IMR-90 (cell line): ENCODE results near the gene CDC42EP4. TPM values are rescaled to one million over a fixed set of nuclear protein-coding genes. Genes with fewer than 3 reads are reported as not detected.
"Not testable (repeated sequence)": the region's sequence is repeated elsewhere in the genome, so short reads cannot be mapped to it uniquely, and the experiment has no call there.

Source experiments
- ATAC-seq: fragments of 200-7000 bp; cut with Tn5 transposase; 2 replicates; pipeline ENCODE4 v1.9.1; 2020; ENCODE audit warnings: low read depth, mild to moderate bottlenecking, moderate library complexity
- BruUV-seq: library from RNA; stranded (reverse); fragments of 400-500 nt; replicated peaks from 2 replicates; lab custom pipeline; 2021; lab: Mats Ljungman, UMichigan
- CTCF ChIA-PET: fragments of 300-600 bp; formaldehyde crosslinking; extraction: SDS; loops from one replicate; lab custom pipeline; 2021; ENCODE audit warnings: antibody characterized with exemption; lab: Yijun Ruan, JAX
- POLR2A ChIA-PET: fragments of 300-600 bp; sonication (Branson Sonifier 250); formaldehyde crosslinking; loops from one replicate; lab custom pipeline; 2022; ENCODE audit warnings: antibody characterized with exemption; ENCODE audit not compliant: unreplicated experiment; lab: Charles Lee
- DNase-seq: peaks from one replicate; pipeline ENCODE4 v3.0.0; 2013
- H2AFZ ChIP-seq: replicated peaks from 2 replicates; pipeline ENCODE3; 2013; ENCODE audit warnings: low read length, mild to moderate bottlenecking; ENCODE audit not compliant: poor library complexity
- H2AK5ac ChIP-seq: 2 replicates; pipeline ENCODE4 v1.6.1; 2013; ENCODE audit warnings: low read depth, low read length, inconsistent platforms
- H2AK9ac ChIP-seq: replicated peaks from 2 replicates; pipeline ENCODE3; 2013; ENCODE audit warnings: mild to moderate bottlenecking, low read depth, low read length, moderate library complexity; ENCODE audit not compliant: poor library complexity
- H2BK120ac ChIP-seq: 2 replicates; pipeline ENCODE4 v1.6.1; 2013; ENCODE audit warnings: low read depth, low read length, inconsistent platforms
- H2BK15ac ChIP-seq: 3 replicates; pipeline ENCODE4 v1.6.1; 2013; ENCODE audit warnings: low read depth, low read length, inconsistent platforms
- H2BK20ac ChIP-seq: 2 replicates; pipeline ENCODE4 v1.6.1; 2013; ENCODE audit warnings: low read depth, mild to moderate bottlenecking, inconsistent platforms, low read length, moderate library complexity
- H2BK5ac ChIP-seq: 2 replicates; pipeline ENCODE4 v1.6.1; 2013; ENCODE audit warnings: mild to moderate bottlenecking, low read depth, low read length, inconsistent platforms; ENCODE audit not compliant: poor library complexity, severe bottlenecking
- H3K14ac ChIP-seq: replicated peaks from 2 replicates; pipeline ENCODE4 v1.6.1; 2013; ENCODE audit warnings: low read depth, low read length, inconsistent platforms
- H3K18ac ChIP-seq: 2 replicates; pipeline ENCODE4 v1.6.1; 2013; ENCODE audit warnings: low read depth, low read length, control low read depth
- H3K23ac ChIP-seq: 2 replicates; pipeline ENCODE4 v1.6.1; 2013; ENCODE audit warnings: low read depth, low read length, inconsistent platforms
- H3K27ac ChIP-seq: 2 replicates; pipeline ENCODE4 v1.5.1; 2013; ENCODE audit warnings: mild to moderate bottlenecking, control low read depth, low read length; ENCODE audit not compliant: insufficient read depth
- H3K27me3 ChIP-seq: 2 replicates; pipeline ENCODE4 v1.6.1; 2013; ENCODE audit warnings: low read length; ENCODE audit not compliant: control insufficient read depth, insufficient read depth
- H3K36me3 ChIP-seq: 2 replicates; pipeline ENCODE4 v1.6.1; 2013; ENCODE audit warnings: low read length, mixed read lengths; ENCODE audit not compliant: control insufficient read depth, insufficient read depth
- H3K4ac ChIP-seq: 2 replicates; pipeline ENCODE4 v1.6.1; 2013; ENCODE audit warnings: low read depth, low read length, inconsistent platforms
- H3K4me1 ChIP-seq: 2 replicates; pipeline ENCODE4 v1.6.1; 2013; ENCODE audit warnings: low read length, mixed read lengths; ENCODE audit not compliant: control insufficient read depth, insufficient read depth
- H3K4me2 ChIP-seq: 2 replicates; pipeline ENCODE4 v1.6.1; 2013; ENCODE audit warnings: low read depth, mild to moderate bottlenecking, control low read depth, low read length, moderate library complexity
- H3K4me3 ChIP-seq: 2 replicates; pipeline ENCODE4 v1.5.1; 2013; ENCODE audit warnings: low read depth, mild to moderate bottlenecking, control low read depth, low read length, moderate library complexity; ENCODE audit not compliant: insufficient read depth
- H3K56ac ChIP-seq: 2 replicates; pipeline ENCODE4 v1.6.1; 2013; ENCODE audit warnings: low read length, inconsistent platforms; ENCODE audit not compliant: insufficient read depth; ENCODE audit errors: extremely low read depth
- H3K79me1 ChIP-seq, 2 experiments: 2 replicates each; pipeline ENCODE4 v1.6.1; 2013; ENCODE audit warnings: low read length in 2 of 2, inconsistent platforms in 1 of 2, low read depth in 1 of 2
- H3K9ac ChIP-seq: 2 replicates; pipeline ENCODE4 v1.6.1; 2013; ENCODE audit warnings: low read depth, low read length, control low read depth
- H3K9me1 ChIP-seq: 2 replicates; pipeline ENCODE4 v1.6.1; 2013; ENCODE audit warnings: low read length, inconsistent platforms; ENCODE audit not compliant: insufficient read depth
- H3K9me3 ChIP-seq: 2 replicates; pipeline ENCODE4 v1.6.1; 2013; ENCODE audit warnings: low read length; ENCODE audit not compliant: control insufficient read depth, insufficient read depth
- H4K20me1 ChIP-seq: 2 replicates; pipeline ENCODE4 v1.6.1; 2013; ENCODE audit warnings: low read length, inconsistent platforms; ENCODE audit not compliant: insufficient read depth
- H4K5ac ChIP-seq: 2 replicates; pipeline ENCODE4 v1.6.1; 2013; ENCODE audit warnings: mild to moderate bottlenecking, low read depth, low read length, control low read depth
- H4K8ac ChIP-seq, 2 experiments: 2 replicates each; pipeline ENCODE4 v1.6.1; 2013; ENCODE audit warnings: low read depth in 2 of 2, low read length in 2 of 2, control low read depth in 1 of 2, inconsistent platforms in 1 of 2
- H4K91ac ChIP-seq: 2 replicates; pipeline ENCODE4 v1.6.1; 2013; ENCODE audit warnings: low read depth, low read length, inconsistent platforms; ENCODE audit not compliant: insufficient read depth
- BHLHE40 ChIP-seq: fragments of 150-350 bp; IDR thresholded peaks from 2 replicates; pipeline ENCODE4 v1.6.1; 2016; ENCODE audit warnings: mild to moderate bottlenecking, low read depth, low read length
- CHD1 ChIP-seq: IDR thresholded peaks from 2 replicates; pipeline ENCODE4 v1.6.1; 2012; ENCODE audit warnings: low read depth, low read length, improper control_type of control experiment
- FOS ChIP-seq: fragments of 150-350 bp; IDR thresholded peaks from 2 replicates; pipeline ENCODE4 v1.6.1; 2016; ENCODE audit warnings: low read depth, low read length
- MAFK ChIP-seq: IDR thresholded peaks from 2 replicates; pipeline ENCODE4 v1.6.1; 2012; ENCODE audit warnings: low read depth, low read length, improper control_type of control experiment
- NFE2L2 ChIP-seq: fragments of 150-350 bp; IDR thresholded peaks from 2 replicates; pipeline ENCODE4 v1.6.1; 2016; ENCODE audit warnings: low read depth, mild to moderate bottlenecking, low read length
- POLR2A ChIP-seq: IDR thresholded peaks from 2 replicates; pipeline ENCODE4 v1.6.1; 2012; ENCODE audit warnings: mild to moderate bottlenecking, low read depth, low read length
- RCOR1 ChIP-seq: IDR thresholded peaks from 2 replicates; pipeline ENCODE4 v1.6.1; 2012; ENCODE audit warnings: mild to moderate bottlenecking, low read length, improper control_type of control experiment; ENCODE audit not compliant: insufficient replicate concordance
- WGBS, 2 experiments: methylation state at CpG; one replicate each; pipeline versions ENCODE4 v1.1.5 to v1.1.7; 2013; ENCODE audit warnings: missing lambda C conversion rate in 2 of 2; ENCODE audit not compliant: insufficient read length in 1 of 2; ENCODE audit errors: extremely low coverage in 2 of 2; 5-methylcytosine and 5-hydroxymethylcytosine counted together
- dilution Hi-C: fragments of 300-500 bp; cut with HindIII; formaldehyde crosslinking; loops from one replicate; pipeline ENCODE4 v1.14.3; 2018; ENCODE audit warnings: low sequenced_read_pairs; ENCODE audit not compliant: unreplicated experiment
- in situ Hi-C: fragments of 300-500 bp; cut with MboI; formaldehyde crosslinking; loops from 3 replicates; pipeline ENCODE4 v1.14.3; 2019; ENCODE audit warnings: low sequenced_read_pairs, inconsistent platforms, mixed read lengths
- intact Hi-C: fragments of 100-400 bp; cut with micrococcal nuclease; formaldehyde crosslinking; loops from 2 replicates; pipeline ENCODE4 v1.10.0; 2022
- polyA plus RNA-seq, 3 experiments: library from polyadenylated mRNA; depleted of rRNA; stranded (reverse); fragments of >200 nt; gene quantifications; 2 replicates each; pipeline ENCODE4 v1.2.3, GENCODE V29; 2012; ENCODE audit warnings: low replicate concordance in 1 of 3
- total RNA-seq: library from RNA; depleted of rRNA; stranded (reverse); fragments of >200 nt; gene quantifications from 2 replicates; pipeline ENCODE4 v1.2.3, GENCODE V29; 2012
- TF ChIP-seq, protein P1 (sequence below): fragments of 150-350 bp; IDR thresholded peaks from 2 replicates; pipeline ENCODE4 v1.6.1; 2016; ENCODE audit warnings: low read depth, mild to moderate bottlenecking, low read length, moderate library complexity, borderline replicate concordance

Gene CDC42EP4
- total and polyA plus RNA-seq, 2 of the 4 experiments (the other 2 are of a cell fraction) = 14.3 to 25.8 TPM

DNA sequence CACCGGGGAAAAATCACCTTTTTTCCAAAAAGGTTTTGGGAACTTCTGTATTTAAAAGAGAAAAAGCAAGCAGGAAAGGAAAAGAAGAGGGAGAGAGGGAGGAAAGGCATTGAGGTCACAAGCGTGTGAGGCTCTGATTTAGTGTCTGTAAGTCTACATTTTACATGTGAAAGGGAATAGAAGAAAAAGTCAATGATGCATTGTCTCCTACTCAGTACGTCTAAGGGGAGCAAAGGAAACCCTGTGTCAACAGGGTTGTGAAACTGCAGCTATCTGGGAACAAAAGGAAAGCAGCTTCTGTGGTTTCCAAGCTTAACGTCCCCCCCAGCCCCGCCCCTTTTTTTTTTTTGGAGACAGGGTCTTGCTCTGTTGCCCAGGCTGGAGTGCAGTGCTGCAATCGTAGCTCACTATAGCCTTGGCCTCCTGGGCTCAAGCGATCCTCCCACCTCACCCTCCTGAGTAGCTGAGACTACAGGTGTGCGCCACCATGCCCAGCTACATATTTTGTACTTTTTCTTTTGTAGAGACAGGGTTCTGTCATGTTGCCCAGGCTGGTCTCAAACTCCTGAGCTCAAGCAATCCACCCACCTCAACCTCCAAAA lies 1.8 kb upstream of the CDC42EP4 start:
- H3K4ac ChIP-seq = no peak overlapping the region
- no peak overlapping the region for H2BK20ac ChIP-seq
- no peak overlapping the region for H3K9ac ChIP-seq
- H2BK5ac ChIP-seq = no peak overlapping the region
- H3K18ac ChIP-seq = no peak overlapping the region
- no peak overlapping the region for H4K91ac ChIP-seq
- no peak overlapping the region; the same call in 1 of the 2 replicates for H3K23ac ChIP-seq
- ATAC-seq (no peak), DNase-seq (no peak)
- intact Hi-C loops (no loop called here), in situ Hi-C loops (no loop called here), dilution Hi-C loops (no loop called here)
- 90% methylated on average over 2 of the region's 8 CpGs; no CpG with 5 or more reads in 1 of the 2 experiments for WGBS, 2 experiments
- H2AK9ac ChIP-seq = no peak overlapping the region
- H3K79me1 ChIP-seq = peaks cover 3 to 12% of the 10 kb centered on the region in 2 experiments; a peak in 2 of 4 replicates
- no peak overlapping the region for H2BK15ac ChIP-seq
- POLR2A ChIA-PET = no interaction called here
- TF ChIP-seq, protein P1, sequence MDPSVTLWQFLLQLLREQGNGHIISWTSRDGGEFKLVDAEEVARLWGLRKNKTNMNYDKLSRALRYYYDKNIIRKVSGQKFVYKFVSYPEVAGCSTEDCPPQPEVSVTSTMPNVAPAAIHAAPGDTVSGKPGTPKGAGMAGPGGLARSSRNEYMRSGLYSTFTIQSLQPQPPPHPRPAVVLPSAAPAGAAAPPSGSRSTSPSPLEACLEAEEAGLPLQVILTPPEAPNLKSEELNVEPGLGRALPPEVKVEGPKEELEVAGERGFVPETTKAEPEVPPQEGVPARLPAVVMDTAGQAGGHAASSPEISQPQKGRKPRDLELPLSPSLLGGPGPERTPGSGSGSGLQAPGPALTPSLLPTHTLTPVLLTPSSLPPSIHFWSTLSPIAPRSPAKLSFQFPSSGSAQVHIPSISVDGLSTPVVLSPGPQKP = no peak
- TF ChIP-seq MAFK (no peak), POLR2A (no peak), RCOR1 (no peak), NFE2L2 (no peak), BHLHE40 (no peak), FOS (no peak), CHD1 (no peak)
- no peaks in the 10 kb centered on the region for H3K36me3 ChIP-seq
- no peak overlapping the region for H2BK120ac ChIP-seq
- no peak overlapping the region for H3K27ac ChIP-seq
- H3K4me1 ChIP-seq = peaks cover 13% of the 10 kb centered on the region
- no peak overlapping the region for H2AK5ac ChIP-seq
- H3K14ac ChIP-seq = no peak overlapping the region
- no peak overlapping the region for H3K4me2 ChIP-seq
- H3K27me3 ChIP-seq = no peaks in the 10 kb centered on the region
- CTCF ChIA-PET = no interaction called here
- no peak overlapping the region for H2AFZ ChIP-seq
- H3K4me3 ChIP-seq = no peak overlapping the region
- H4K5ac ChIP-seq = no peak overlapping the region
- H4K20me1 ChIP-seq = peaks cover 3% of the 10 kb centered on the region; the same call in 1 of the 2 replicates
- no peak overlapping the region for H4K8ac ChIP-seq
- no peaks in the 10 kb centered on the region for H3K9me3 ChIP-seq
- no TSS peak for BruUV-seq
- no peak overlapping the region for H3K56ac ChIP-seq
- H3K9me1 ChIP-seq = no peaks in the 10 kb centered on the region; the same call in 1 of the 2 replicates

DNA sequence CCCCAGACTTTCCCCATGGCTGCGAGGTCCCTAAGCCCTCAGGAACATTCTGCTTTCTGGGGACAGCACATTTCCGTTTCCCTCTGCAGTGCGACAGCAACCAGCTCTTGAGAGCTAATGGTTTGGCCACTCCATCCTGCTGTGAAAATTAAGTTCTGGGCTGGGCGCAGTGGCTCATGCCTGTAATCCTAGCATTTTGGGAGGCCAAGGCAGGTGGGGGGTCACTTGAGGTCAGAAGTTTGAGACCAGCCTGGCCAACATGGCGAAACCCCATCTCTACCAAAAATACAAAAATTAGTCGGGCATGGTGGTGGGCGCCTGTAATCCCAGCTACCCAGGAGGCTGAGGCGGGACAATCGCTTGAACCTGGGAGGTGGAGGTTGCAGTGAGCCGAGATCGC lies 1.1 kb upstream of the CDC42EP4 start:
- peak overlapping the region; percentile 77 to 87; a peak in 1 of 4 replicates for H4K8ac ChIP-seq
- not testable (repeated sequence) for H3K9ac ChIP-seq
- CTCF ChIA-PET = interaction anchor here (0.6 kb wide), 1 partner anchor 1128 kb away, joined by 3 read pairs; no protein-coding TSS in a partner anchor

More for the DNA sequence above, 1.1 kb upstream of the CDC42EP4 start:
- H3K36me3 ChIP-seq, H3K18ac ChIP-seq, POLR2A ChIA-PET, H3K27ac ChIP-seq, in situ Hi-C loops, H2BK5ac ChIP-seq, dilution Hi-C loops, H3K9me1 ChIP-seq, H3K56ac ChIP-seq, H3K4me2 ChIP-seq, H2BK120ac ChIP-seq, H3K4me3 ChIP-seq, BruUV-seq, DNase-seq, H2BK20ac ChIP-seq, H4K20me1 ChIP-seq, ATAC-seq, H3K14ac ChIP-seq, H3K23ac ChIP-seq, H3K9me3 ChIP-seq, H2AK9ac ChIP-seq, H4K5ac ChIP-seq, H3K27me3 ChIP-seq: not testable (repeated sequence)
- H2AK5ac ChIP-seq = peak overlapping the region; percentile 44
- peaks cover 18% of the 10 kb centered on the region for H3K4me1 ChIP-seq
- intact Hi-C loops = loop anchor here (1.0 kb wide), 1 partner anchor 25 kb away; no protein-coding TSS in a partner anchor
- peak overlapping the region; percentile 8; the same call in 1 of the 2 replicates for H3K4ac ChIP-seq
- WGBS, 2 experiments = 100% methylated on average over 3 of the region's 11 CpGs; no CpG with 5 or more reads in 1 of the 2 experiments
- H2BK15ac ChIP-seq = 0 out of 3 replicates have a peak overlapping the region, but pooled peaks have one; percentile 19
- peak overlapping the region; percentile 4 for H2AFZ ChIP-seq
- H3K79me1 ChIP-seq = peaks cover 3 to 19% of the 10 kb centered on the region in 2 experiments; a peak in 2 of 4 replicates
- H4K91ac ChIP-seq = peak overlapping the region; percentile 71; the same call in 1 of the 2 replicates
